NCI-H2107 (cell line): ENCODE data around the gene VANGL2.
"Not testable (repeated sequence)": the region's sequence is repeated elsewhere in the genome, so short reads cannot be mapped to it uniquely, and the experiment has no call there.

Source experiments
- DNase-seq: peaks from one replicate; lab custom pipeline; 2025; lab: John Stamatoyannopoulos, UW

The VANGL2 gene

DNA sequence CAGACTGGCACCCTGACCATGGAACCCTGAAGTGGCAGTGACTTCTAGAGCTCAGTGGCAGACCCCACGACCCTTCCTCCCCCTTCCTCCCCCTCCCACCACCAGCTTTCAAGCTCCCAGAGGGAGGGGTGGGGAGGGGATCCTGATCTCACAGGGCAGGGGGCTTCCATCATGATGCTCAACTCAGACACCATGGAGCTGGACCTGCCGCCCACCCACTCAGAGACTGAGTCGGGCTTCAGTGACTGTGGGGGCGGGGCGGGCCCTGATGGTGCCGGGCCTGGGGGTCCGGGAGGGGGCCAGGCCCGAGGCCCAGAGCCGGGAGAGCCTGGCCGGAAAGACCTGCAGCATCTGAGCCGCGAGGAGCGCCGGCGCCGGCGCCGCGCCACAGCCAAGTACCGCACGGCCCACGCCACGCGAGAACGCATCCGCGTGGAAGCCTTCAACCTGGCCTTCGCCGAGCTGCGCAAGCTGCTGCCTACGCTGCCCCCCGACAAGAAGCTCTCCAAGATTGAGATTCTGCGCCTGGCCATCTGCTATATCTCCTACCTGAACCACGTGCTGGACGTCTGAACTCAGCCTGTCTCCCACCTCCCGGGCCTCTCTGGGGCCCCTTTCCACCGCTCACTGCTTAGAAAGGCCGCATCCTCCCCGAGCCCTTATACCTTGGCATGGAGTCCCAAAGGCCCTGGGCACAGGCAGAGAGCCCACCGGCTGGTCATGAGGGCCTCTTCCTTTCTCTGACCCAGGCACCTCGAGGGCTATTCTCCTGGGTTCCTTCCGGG, 29.6 kb upstream of the VANGL2 start:
- DNase-seq, result no peak

GRCh38 chr1:160371346-160371631, 29.1 kb upstream of the VANGL2 start:
- DNase-seq, result no peak

GRCh38 chr1:160371756-160372155, 28.6 kb upstream of the VANGL2 start:
- no peak for DNase-seq

DNA sequence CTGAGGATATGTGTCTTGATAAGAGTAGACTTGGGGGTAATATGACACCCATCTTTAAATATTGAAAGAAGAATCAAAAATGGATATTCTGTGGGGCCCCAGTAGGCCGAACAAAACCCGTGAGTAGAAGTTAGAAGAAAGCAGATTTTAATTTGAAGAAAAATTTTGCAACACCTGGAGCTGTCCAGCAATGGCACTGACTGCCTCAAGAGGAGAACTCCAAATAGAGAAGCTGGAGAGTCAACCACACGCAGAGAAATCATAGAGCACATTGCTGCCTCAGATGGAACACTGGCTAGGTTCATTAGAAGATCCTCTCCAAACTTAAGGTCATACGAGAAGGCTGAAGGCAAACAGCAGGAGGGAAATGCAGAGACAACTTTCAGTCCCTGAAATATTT, 26.7 kb upstream of the VANGL2 start:
- DNase-seq, result no peak

DNA sequence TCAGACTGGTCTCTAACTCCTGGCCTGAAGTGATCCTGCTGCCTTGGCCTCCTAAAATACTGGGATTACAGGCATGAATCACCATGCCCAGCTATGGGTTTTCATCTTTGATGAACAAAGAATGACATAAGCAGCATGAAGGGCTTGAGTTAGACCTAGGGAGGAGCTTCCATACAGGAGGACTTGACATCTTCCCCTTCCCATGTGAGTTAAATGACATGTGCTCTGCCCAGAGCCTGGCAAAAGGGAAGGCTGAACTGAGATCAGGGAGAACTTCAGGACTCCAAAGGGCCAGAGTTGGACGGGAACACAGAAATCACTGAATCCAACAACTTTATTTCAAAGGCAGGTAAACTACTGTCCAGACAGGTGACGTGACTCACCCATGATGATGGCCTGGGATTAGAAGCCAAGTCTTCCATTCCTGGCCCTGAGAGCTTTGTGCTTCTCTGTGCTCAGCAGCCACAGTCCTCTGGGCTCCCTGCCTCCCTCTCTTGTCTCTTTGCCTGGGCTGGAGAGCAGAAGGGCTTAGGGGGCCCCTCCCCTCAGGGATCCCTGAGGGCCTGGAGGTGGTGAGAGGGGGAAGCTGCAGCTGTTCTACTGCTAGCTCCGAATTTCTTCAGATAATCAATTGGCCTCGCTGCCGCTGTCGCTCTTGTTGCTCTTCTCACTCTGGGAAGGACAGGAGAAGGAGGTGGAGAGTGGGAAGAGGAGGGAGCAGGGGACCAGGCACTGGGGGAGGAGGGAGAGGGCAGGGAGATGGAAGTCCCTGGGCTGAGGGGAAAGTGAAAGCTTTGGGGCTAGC, 25.9 kb upstream of the VANGL2 start:
- DNase-seq, result no peak

GRCh38 chr1:160375788-160376524, 24.4 kb upstream of the VANGL2 start:
- DNase-seq, result no peak

- DNase-seq, result peak; percentile 60
Observed at GRCh38 chr1:160376525-160377131, 23.7 kb upstream of the VANGL2 start.

DNA sequence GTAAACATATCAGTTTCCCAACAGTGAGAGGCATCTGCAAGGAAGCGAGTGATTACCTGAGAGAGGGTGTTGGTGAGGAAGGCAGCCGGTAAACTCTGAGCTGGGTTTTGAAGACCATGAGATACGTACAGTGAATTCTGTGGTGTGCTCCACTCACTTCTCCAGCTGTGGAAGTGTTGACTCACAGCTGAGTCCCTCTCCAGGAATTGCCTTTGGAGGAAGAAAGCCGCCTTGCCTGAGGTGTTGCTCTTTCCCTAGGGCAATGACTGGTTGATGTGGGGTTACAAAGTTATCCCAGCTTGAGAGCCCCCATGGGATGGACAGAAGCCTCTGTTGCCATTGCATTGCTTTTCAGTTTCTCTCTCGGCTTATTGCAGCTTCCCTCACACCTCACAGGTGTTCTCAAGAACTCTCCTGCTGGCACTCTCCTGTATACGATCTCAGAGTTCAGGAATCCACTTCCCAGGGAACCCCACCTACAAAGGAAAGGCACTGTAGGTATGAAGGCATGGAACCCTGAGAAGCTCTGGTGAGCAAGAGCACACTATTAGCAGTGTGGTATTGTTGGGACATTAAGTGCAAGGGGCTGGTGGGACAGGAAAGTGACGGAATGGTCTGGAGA, 22.7 kb upstream of the VANGL2 start:
- DNase-seq, result no peak

DNA sequence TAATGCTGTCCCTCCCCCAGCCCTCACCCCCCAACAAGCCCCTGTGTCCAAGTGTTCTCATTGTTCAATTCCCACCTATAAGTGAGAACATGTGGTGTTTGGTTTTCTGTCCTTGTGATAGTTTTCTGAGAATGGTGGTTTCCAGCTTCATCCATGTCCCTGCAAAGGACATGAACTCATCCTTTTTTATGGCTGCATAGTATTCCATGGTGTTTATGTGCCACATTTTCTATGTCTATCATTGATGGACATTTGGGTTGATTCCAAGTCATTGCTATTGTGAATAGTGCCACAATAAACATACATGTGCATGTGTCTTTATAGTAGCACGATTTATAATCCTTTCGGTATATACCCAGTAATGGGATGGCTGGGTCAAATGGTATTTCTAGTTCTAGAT, 15.6 kb upstream of the VANGL2 start:
- not testable (repeated sequence) for DNase-seq

DNA sequence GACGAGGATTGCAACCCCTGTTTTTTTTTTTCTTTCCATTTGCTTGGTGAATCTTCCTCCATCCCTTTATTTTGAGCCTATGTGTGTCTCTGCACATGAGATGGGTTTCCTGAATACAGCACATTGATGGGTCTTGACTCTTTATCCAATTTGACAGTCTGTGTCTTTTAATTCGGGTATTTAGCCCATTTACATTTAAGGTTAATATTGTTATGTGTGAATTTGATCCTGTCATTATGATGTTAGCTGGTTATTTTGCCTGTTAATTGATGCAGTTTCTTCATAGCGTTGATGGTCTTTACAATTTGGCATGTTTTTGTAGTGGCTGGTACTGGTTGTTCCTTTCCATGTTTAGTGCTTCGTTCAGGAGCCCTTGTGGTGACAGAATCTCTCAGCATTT, 12.0 kb upstream of the VANGL2 start:
- DNase-seq, result not testable (repeated sequence)

- no peak for DNase-seq
Observed at GRCh38 chr1:160394673-160395072, 5.7 kb upstream of the VANGL2 start.

- no peak for DNase-seq
Observed at GRCh38 chr1:160397651-160398050, 2.7 kb upstream of the VANGL2 start.

- DNase-seq, result no peak
Observed at GRCh38 chr1:160398823-160399222, 1.5 kb upstream of the VANGL2 start.

GRCh38 chr1:160399544-160400222, 681 bp upstream of the VANGL2 start:
- no peak for DNase-seq

DNA sequence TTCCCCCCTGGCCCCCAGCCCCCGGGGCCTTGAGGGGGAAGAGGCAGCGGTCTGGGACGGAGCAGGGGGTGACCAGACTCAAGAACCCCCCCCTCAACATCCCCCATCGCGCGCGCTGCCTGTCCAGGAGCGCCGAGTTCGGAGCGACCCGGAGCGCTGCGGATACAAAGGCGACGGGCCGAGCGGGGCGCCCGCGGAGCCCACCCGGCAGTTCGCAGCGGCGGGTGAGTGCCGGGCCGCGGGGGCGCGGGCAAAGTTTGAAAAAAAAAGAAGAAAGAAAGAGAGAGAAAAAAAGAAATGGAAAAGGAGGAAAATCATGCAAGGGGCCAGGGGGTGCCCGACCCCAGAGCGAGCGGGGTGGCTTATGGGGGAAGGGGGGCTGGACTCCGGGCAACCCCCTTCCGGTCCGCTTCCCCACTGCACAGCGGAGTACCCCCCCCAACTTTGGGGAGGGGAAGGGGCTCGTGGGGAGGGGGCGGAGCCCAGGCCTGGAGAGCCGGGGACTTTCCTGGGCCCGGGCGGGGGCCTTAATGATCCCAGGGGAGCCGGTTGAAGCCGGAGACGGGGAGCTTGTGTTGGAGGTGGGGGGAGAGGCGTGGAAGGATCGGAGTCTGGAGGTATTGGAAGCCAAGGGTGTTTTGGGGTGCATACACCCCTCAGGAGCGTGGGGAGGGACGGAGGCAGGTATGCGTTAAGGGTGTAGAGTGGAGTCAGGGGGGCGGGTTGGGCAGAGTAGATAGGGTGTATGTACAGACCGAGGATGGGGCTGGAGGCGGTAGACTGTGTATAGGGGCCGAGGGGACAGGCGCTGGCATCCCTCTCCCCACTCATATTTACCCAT, 502 bp downstream of the VANGL2 start:
- DNase-seq, result peak; percentile 58

DNA sequence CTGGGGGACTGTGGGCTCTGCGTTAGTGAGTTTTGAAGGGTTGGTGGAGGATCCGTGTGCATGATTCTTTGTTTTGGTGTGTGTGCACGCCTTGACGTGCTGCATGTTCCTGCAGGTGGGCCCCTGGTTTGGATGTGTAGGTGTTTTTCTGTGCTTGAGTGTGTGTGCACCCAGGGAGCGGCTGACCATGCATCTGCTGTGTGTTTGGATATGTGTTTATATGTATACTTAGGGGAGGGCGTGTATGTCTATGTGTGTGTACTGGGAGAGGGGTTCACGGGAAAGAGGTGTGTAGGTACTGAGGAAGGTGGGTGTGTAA, 1.1 kb downstream of the VANGL2 start:
- DNase-seq, result no peak

- DNase-seq, result no peak
Observed at GRCh38 chr1:160402001-160402795, 1.8 kb downstream of the VANGL2 start.

DNA sequence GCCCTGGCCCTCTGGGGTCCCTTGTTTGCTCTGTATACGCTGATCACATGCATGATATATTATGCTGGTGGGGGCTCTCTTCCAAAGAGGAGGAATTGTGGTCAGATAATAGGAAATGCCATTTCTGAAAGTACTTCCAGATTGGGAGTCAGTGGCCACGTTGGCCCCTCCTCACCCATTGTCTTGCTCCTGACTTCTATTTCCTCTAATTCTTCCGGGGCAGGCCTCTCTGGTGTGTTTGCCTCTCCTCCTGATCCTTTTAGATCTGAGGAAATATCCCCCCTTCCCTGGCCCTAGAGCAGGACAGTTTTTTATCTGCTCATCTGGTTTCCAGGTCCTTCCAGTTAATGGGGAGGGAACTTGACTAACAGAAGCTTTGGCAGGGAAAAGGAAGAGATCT, 2.9 kb downstream of the VANGL2 start:
- no peak for DNase-seq

- no peak for DNase-seq
Observed at GRCh38 chr1:160404094-160404493, 3.7 kb downstream of the VANGL2 start.

DNA sequence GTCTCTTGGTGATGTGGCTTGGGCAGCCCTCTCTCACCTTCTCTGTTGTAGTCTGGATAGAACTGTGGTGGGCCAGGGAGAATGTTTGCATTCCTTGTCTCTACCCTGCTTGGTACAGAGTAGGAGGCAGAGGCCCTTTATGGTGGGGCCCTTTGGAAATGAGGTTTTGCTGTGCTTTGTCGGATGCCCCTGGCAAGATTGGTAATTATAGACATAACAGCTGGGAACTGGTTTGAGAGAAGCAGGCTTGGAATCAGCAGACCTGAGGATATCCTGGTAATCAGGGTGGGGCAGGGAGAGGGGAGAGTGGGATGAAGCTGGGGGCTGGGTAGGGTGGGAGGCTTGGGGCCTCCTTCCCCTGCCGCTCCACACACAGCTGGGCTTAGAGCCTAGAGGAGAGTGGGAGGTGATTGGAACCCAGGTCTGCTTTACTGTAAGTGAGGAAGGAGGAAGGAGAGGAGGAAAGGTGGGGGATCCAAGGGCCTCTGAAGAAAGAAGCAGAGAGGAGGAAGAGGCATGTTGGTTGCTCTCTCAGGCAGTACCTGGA, 5.0 kb downstream of the VANGL2 start:
- DNase-seq, result no peak
